Stimulated activated CD8-positive, alpha-beta memory T cell treated with anti-CD3 and anti-CD28 coated beads, Interleukin-7, amount 100 ng/mL, for 1 hour (primary cell): ENCODE measurements around the gene SPOP.
"Not testable (repeated sequence)": the region's sequence is repeated elsewhere in the genome, so short reads cannot be mapped to it uniquely, and the experiment has no call there.

ENCODE experiments used
- DNase-seq, 2 donors: peaks; one replicate each; pipeline ENCODE4 v3.0.0-alpha.2; 2020; ENCODE audit warnings: low read depth in 2 of 2

The SPOP gene

DNA sequence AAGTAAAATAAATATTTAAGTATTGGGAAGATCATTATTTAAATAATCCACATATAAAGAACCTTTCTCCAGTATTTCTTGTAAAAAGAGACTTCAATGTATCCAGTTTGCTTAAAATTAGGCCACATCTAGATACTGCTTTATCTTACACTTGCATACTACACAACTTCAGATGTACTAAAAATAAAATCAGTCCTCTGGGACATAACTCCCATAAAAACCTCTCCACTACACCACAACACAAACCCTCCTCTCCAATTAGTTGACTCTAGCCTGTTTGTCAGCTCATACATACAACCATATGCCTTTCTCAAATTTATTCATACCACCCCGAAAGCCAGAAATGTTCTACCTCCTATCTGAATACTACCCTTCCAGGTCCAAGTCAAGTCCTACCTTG is 21.6 kb downstream of the SPOP start:
- DNase-seq = no peak

DNA sequence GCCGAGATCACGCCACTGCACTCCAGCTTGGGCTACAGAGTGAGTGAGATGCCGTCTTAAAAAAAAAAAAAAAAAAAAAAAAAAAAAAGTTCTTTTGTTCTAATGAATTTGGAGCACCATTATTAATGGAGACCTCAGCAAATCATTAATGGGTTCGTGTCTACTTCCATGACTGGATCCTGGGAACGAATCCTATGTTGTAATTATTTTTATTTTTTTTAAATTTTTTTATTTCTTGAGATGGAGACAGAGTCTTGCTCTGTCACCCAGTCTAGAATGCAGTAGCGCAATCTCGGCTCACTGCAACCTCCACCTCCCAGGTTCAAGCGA is 30.7 kb downstream of the SPOP start:
- no peak for DNase-seq

DNA sequence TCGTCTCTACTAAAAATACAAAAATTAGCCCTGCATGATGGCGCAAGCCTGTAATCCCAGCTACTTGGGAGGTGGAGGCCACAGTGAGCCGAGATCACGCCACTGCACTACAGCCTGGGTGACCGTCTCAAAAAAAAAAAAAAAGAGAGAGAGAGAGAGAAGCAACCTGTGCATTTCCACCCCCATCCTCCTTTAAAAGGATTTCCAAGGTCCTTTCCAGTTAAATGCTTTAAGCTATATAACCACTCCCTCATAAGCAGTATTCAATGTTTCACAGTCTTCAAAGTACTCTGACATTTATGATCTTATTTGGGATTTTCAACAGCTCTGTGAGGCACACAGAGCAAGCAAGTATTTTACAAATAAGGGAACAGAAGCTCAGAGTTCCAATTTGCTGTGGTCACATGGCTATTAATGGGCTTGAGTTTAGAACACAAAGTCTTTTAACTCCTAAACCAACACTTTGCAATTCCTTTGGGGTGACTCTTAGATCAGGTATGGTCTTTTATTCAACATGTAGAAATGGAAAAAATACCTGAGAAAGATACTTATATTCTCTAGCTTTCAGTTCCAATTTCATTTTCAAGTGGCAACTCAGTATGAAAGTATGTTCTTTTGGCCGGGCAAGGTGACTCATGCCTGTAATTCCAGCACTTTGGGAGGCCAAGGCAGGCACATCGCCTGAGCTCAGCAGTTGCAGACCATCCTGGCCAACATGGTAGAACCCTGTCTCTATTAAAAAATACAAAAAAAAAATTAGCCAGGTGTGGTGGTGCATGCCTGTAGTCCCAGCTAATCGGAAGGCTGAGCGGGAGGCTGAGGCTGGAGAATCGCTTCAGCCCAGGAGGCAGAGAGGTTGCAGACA is 31.3 kb downstream of the SPOP start:
- DNase-seq = no peak

DNA sequence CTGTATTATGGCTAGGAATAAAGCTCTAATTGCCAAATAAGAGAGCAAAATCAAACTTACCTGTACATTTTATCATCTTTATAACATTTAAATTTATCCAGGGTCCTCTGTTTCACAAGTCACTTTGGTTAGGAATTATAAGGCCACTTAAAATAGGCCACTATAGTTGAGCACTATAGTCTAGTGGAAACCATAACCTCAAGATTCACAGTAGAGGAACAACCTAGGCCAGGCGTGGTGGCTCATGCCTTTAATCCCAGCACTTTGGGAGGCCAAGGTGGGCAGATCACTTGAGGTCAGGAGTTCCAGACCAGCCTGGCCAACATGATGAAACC is 31.9 kb downstream of the SPOP start:
- not testable (repeated sequence) for DNase-seq

DNA sequence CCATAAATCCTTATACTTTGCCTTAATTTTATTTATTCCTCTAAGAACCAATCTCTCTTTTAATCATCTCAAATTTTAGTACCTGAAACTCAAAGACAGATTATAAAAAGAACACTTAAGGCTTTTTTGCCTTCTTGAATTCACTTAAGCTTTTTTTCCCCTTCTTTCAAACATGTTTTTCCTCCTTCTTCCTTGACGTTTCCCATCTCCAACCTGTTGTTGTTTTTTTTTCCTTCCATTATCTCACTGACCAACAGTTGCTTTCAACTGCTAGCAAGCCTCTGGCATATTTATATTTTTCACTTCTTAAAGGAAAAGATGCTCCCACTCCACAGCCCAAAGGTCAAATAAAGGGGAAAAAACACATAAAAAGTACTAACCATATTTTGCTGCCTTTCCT is 32.2 kb downstream of the SPOP start:
- no peak for DNase-seq

DNA sequence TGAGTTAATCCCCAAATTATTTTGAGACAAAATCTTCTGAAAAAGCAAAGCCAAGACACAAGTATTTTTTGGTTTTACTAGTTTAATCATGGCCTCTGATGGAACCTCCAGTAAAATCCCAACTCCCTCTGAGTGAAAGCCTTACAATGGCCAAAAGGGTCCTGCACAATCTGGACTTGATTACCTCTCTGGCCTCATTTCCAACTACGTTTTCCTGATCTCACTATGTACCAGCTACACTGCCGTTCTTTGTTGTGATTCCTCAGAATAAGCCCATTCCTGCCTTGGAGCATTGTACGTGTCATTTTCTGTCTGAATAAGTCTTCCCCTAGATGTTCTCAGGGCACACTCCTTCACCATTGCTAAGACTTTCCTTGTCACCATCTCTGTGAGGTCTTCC is 37.3 kb downstream of the SPOP start:
- no peak for DNase-seq

DNA sequence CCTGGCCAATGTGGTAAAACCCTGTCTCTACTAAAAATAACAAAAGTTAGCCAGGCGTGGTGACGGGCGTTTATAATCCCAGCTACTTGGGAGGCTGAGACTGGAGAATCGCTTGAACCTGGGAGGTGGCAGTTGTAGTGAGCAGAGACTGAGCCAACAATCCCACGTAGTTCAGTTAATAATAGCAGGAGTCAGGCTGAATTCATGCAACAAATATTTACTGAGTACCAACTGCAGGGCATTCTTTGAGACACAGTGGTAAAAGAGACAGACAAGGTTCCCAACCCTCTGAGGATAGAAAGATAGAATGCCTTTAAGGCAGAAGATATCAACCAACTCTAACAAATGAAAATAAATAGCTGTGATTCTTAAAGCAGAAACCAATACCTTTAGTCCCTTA is 39.1 kb downstream of the SPOP start:
- no peak for DNase-seq

DNA sequence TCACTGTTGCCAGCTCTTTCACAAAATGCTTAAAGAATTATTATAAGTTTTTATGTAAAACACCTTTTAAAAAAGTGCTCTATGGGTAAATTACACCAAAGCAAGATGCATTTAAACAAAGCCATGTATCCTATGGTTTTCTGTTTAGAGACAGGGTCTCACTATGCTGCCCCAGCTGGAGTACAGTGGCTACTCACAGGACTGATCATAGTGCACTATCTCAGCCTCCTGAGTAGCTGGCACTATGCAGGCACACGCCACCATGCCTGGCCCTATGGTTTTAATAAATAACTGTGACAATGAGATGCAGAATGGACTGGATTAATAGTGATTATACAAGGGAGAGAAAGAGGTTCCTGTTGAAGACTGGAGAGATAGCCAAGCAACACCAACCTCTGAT is 40.2 kb downstream of the SPOP start:
- no peak for DNase-seq

DNA sequence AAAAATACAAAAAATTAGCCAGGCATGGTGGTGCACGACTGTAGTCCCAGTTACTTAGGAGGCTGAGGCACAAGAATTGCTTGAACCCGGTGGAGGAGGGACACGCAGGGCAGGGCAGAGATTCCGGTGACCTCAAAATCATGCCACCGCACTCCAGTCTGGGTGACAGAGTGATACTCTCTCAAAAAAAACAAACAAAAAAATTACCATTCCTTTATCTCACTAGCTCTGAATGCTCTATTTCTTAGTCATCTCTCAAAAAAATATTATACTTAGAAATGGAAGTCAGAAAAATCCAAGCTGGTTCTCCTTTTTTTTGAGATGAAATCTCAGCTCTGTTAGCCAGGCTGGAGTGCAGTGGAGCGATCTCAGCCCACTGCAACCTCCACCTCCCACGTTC is 40.8 kb downstream of the SPOP start:
- DNase-seq = no peak

DNA sequence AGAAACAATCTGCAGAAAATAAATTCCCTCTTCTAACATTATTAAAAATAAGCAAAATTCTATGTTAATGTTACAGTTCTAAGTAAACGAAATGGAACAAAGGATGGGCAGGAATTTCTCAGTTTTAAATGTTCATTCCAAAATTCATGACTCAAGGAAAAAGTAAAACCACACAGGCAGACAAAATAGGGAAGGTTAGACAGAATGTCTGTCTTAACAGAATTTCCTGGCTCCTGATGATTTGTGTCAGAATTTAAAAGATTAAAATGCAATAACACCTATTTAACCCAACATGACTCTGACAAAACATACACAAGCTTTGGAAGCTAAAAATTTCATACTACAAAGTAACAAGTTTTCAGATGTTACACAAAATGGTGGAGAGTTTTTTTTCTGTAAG is 42.8 kb downstream of the SPOP start:
- no peak for DNase-seq

DNA sequence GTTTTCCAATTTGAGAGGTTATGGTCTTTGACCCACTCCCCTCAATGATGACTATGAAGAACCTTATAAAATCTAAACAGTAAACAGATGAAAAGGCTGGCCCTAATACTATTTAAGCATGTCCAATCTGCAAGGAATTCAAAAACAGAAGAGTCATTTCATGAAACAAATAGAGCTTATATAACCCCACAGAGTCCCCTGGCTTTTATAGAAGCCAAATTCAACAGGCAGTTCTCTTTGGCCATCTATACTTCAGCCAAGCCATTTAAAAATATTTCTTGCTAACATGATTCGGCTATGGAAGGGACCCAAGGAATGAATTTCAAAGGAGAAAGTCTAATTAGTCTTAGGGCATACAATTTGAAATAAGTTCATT is 43.4 kb downstream of the SPOP start:
- DNase-seq = no peak

DNA sequence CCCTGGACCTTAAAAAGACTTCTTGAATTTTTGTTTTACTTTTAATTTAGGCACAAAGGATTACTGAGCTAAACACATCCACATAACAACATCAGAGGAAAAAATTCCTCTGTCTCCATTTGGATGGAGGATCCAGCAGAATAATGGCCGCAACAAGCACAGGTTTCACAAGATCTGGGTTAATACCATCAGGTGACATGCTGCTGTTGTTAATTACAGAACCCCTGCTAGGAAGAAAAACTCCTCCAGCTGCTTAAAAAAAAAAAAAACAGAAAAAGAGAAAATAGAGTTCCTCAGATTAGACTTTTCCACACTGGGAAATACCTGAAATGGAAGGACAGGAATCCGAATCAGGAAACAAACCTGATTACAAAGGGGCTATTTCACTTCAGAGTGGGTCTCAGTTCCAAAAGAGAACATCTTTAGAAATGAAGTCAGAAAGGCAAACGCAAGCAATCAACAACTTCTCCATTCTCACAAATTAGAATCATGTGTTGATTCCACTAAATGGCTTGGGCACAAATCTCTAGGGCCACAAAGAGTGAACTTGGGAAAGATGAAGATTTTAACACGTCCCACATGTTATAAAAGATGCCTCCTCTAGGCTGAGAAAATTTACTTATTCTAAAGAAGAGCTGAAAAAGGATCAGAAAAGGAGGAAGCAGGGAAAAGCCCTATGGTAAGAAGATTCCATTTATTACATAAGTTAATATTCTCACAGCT is 44.0 kb downstream of the SPOP start:
- no peak for DNase-seq

DNA sequence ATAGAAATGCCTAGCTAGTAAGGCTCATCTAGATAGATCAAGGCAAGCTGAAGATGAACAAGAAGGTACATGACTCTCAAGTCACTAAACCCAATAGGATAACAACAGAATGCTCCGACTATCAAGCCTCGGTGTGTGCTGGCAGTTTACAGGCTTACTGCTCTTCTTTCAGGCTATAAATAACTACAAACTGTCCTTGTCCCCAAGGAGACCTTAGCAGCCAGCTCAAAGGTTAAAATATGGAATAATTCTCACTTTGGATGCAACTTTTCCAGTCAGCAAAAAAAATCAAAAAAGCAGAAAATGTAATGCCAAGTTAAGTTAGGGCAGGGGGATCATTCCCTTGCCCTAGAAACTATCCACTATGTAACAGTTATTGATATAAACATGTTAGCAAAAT is 44.6 kb downstream of the SPOP start:
- DNase-seq = no peak

DNA sequence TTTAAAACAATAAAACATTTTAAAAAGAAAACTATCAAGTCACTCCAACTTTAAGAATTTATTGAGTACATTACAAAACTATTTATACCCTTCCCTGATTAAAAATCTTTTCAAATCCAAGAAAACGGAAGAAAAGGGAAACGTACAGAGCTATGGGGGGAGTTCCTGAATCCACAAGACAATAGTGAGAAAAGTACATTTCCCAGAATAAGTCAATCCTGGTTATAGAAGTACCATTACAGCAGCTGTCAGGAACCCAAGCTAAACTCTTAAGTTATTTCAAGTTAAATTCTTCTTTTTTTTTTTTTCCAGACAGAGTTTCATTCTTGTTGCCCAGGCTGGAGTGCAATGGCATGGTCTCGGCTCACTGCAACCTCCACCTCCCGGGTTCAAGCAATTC is 45.7 kb downstream of the SPOP start:
- no peak for DNase-seq

DNA sequence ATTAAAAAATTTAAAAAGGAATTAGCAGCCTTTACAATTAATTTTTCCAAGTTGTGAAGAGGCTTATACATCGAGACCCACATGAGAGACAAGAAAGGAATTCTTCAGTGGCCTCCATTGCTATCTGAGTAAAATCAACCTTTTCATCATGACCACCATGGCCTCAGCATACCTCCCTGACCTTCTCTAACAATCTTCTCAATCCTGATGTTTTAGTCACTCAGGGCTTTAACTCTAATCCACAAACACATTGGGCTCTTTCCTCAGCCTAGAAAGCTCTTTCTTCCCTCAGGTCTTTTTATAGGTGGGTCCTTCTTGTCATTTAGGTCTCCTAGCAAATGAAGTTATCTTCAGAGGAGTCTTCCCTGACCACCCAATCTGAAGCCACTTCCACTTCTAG is 46.4 kb downstream of the SPOP start:
- no peak for DNase-seq

DNA sequence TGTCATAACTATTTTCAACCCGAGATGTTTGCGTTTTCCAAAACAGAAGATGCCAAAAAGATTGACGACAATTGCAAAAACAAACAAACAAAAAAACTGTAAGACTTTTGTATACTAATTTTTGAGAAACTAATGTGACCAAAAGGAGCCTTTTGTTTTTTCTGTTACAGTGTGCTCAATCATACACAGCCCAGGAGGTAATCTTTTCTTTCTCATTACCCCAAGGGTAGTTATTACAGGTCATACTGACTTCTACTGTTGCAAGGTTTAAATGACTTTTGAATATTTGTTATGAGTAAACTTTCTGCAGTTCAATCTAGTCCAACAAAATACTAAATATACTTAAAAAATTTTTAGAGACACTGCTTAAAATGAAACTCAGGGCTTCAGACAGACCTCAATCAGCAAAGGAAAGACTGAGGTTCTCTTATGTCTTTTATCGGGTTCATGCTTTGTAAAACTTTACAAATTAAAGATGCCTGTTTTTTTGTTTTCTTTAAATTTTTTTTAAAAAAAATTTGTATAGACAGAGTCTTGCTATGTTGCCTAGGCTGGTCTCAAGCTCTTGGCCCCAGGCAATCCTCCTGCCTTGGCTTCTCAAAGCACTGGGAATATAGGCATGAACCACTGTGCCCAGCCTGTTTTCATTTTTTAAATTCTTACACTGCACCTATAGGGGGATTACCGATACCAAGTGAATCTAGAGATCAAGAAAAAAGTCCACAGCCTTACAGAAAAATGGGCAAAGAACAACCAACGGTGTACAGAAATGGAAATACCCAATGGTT is 47.6 kb downstream of the SPOP start:
- no peak for DNase-seq

DNA sequence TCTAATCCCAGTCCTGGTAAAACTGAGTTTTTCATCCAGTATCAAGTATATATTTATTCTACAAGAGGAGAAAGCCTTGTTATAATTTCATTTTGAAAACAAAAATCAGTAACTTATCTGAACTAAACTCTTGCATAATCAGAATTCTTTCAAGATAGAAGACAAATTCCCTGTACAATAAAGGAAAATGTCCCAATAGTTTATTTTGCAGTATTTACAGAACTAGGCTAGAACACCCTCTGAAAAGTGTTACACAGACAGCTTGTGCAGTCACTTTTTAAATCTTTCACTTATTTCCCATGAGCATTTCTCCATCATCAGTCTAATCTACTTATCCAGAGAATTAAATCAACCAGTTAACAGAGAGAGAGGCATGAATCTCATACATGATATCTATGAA is 48.5 kb downstream of the SPOP start:
- DNase-seq = no peak

DNA sequence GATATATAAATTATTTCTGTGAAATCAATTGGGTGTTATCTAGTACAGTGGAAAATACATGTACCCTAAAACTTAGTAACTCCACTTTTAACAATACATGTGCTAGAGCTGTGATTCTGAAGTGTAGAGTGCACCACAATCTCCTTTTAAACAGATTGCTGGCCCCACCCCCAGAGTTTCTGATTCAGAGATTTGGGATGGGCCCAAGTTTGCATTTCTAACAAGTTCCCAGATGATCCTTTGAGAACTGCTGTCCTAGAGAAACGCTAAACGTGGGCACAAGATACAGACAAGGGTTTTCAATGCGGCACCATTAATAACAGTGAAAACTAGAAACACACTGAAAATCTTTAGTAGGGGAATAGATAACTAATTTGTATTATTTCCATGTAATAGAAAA is 53.0 kb downstream of the SPOP start:
- no peak for DNase-seq

DNA sequence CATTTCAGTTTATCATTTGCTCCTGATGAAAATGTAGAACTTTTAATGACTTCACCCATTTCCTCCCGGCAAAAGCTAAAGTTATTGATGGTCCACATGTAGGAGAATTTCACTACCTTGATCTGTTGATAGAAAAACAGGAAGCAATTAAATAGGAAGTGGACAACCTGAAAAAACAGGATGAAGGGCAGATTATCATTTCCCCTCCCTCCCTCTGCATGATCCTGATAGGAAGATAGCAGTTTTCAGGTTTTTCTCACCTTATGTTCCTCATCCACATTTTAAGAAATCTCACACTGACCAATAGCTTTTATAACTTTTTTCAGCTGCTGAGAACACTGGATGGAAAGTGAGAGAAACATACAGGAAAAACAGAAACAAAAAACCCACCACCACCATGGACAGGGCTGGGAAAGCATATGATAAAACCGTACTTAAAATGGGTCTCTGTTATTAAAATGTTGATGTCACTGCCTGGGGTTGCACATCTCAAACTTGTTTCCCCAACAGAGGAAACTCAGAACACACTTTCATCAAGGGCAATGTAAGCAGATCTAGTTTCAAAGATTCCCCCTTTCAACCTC is 55.9 kb downstream of the SPOP start:
- no peak for DNase-seq

DNA sequence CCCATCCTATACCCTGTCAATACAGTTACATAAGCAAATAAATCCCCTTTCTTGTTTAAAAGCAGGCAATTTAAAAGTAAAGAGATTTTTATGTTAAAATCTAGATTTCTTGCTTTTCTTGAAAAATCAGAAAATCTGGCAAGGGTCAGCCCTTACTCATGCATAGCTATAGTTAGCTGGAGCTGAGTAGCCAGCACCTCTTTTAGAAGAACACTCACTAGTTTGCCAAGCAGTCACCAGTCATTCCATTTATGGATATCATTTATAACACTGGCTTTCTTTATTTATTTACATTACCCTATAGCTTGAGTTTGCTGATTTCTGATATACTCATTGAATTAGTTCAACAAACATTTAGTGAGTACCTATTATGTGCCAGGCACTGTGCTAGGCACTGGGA is 56.5 kb downstream of the SPOP start:
- no peak for DNase-seq

DNA sequence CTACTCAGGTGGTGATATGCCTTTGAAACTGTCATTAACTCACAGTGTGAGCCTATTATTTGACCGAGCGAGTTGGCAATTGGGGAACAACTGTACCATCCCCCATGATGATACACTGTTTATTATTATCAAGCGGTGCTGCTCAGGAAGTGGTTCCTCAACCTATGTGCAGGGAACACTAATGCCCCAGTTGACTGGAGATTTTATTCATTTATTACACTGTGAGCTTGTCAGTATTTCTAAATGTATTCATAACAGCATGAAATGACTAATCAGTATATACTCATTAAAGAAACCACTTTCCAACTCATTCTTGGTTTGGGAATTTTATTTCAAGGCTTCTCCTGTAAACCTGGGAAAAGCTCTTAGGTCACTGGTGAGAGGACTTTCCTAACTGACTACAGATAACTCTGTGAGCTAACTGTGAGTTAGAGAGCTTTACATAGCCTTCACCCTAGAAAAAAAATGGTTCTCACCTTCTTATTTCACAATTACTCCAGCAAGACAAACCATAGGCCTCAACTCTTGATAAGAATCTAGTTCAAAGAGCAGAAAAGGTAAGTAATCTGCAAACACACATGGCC is 59.8 kb downstream of the SPOP start:
- no peak for DNase-seq

DNA sequence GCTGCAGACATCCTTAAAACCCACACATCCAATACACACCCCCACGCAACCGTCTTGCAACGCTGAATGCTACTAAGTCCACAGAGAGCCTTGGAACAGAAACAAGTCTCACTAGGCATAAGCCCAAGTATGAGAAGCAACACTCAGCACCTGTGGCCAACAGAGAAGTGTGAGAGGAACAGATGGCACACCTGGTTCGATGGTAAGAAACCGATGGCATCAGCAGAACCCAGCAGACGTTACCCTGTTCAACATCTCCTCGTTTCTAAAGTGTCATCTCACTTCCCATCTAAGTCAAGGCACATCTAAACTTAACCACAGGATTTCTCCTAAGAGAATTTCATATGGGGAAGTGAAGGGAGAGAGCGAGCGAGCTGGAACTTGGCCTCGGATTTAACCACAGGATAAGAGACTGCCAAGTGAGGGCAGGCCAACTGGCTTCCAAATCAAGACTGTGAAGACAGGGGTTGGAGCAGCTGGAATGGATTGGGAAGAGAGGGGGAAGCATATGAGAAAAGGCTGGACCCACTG is 61.2 kb downstream of the SPOP start:
- no peak for DNase-seq
